PC-3 (cell line): Measurements from ENCODE around the gene DBP. TPM values are rescaled to one million over a fixed set of nuclear protein-coding genes. Genes with fewer than 3 reads are reported as not detected.

ENCODE experiments used
- ATAC-seq: fragments of 200-7000 bp; cut with Tn5 transposase; 2 replicates; pipeline ENCODE4 v1.9.1; 2020; ENCODE audit warnings: mild to moderate bottlenecking, moderate library complexity
- BruUV-seq: library from RNA; stranded (reverse); fragments of 400-500 nt; replicated peaks from 2 replicates; lab custom pipeline; 2021; lab: Mats Ljungman, UMichigan
- CTCF ChIA-PET: fragments of 300-600 bp; sonication (Branson Sonifier 250); formaldehyde crosslinking; loops from one replicate; lab custom pipeline; 2022; ENCODE audit warnings: antibody characterized with exemption; lab: Charles Lee
- POLR2A ChIA-PET: fragments of 300-600 bp; sonication (Branson Sonifier 250); formaldehyde crosslinking; loops from one replicate; lab custom pipeline; 2022; ENCODE audit warnings: antibody characterized with exemption; ENCODE audit not compliant: unreplicated experiment; lab: Charles Lee
- DNase-seq: peaks from one replicate; pipeline ENCODE4 v3.0.0-alpha.2; 2015
- H2AFZ ChIP-seq: fragments of 300-600 bp; sonication (generic); 2 replicates; pipeline ENCODE4 v1.6.0; 2016; ENCODE audit warnings: antibody characterized with exemption, low read length
- H3F3A ChIP-seq: fragments of 300-600 bp; sonication (generic); one replicate; pipeline ENCODE4 v1.6.0; 2017; ENCODE audit warnings: antibody characterized with exemption, low read length, control low read depth, mild to moderate bottlenecking; ENCODE audit not compliant: unreplicated experiment
- H3K27ac ChIP-seq: fragments of 300-600 bp; sonication (generic); 2 replicates; pipeline ENCODE4 v1.5.1; 2016; ENCODE audit warnings: mild to moderate bottlenecking, low read length
- H3K27me3 ChIP-seq: fragments of 300-600 bp; sonication (generic); 2 replicates; pipeline ENCODE4 v1.6.1; 2016; ENCODE audit warnings: low read length, mixed read lengths
- H3K36me3 ChIP-seq: fragments of 300-600 bp; sonication (generic); 2 replicates; pipeline ENCODE4 v1.6.1; 2016; ENCODE audit warnings: low read depth, mixed run types, low read length, mixed read lengths
- H3K4me1 ChIP-seq: fragments of 300-600 bp; sonication (generic); 2 replicates; pipeline ENCODE4 v1.5.1; 2016; ENCODE audit warnings: low read length; ENCODE audit not compliant: insufficient read depth
- H3K4me2 ChIP-seq: fragments of 300-600 bp; sonication (generic); 2 replicates; pipeline ENCODE4 v1.6.0; 2016; ENCODE audit warnings: low read length
- H3K4me3 ChIP-seq: fragments of 300-600 bp; sonication (generic); 2 replicates; pipeline ENCODE4 v1.5.1; 2016; ENCODE audit warnings: mild to moderate bottlenecking, low read length, mixed read lengths
- H3K79me2 ChIP-seq: fragments of 300-600 bp; sonication (generic); 2 replicates; pipeline ENCODE4 v1.6.1; 2017; ENCODE audit warnings: low read length, mixed read lengths
- H3K9ac ChIP-seq: fragments of 300-600 bp; sonication (generic); 2 replicates; pipeline ENCODE4 v1.6.0; 2016; ENCODE audit warnings: mild to moderate bottlenecking, low read length
- H3K9me2 ChIP-seq: fragments of 300-600 bp; sonication (generic); replicated peaks from 2 replicates; pipeline ENCODE4 v1.6.1; 2016; ENCODE audit warnings: mixed run types, low read length, mixed read lengths
- H3K9me3 ChIP-seq: fragments of 300-600 bp; sonication (generic); 2 replicates; pipeline ENCODE4 v1.6.1; 2016; ENCODE audit warnings: low read length, mixed read lengths
- H4K20me1 ChIP-seq: fragments of 300-600 bp; sonication (generic); 2 replicates; pipeline ENCODE4 v1.6.1; 2016; ENCODE audit warnings: low read length, mixed read lengths
- EZH2 ChIP-seq: fragments of 300-600 bp; sonication (generic); IDR thresholded peaks from one replicate; pipeline ENCODE4 v1.6.1; 2017; ENCODE audit warnings: antibody characterized with exemption, mild to moderate bottlenecking, low read length; ENCODE audit not compliant: unreplicated experiment
- EZH2phosphoT487 ChIP-seq: fragments of 300-600 bp; sonication (generic); IDR thresholded peaks from 2 replicates; pipeline ENCODE4 v1.6.1; 2018; ENCODE audit warnings: mild to moderate bottlenecking, antibody characterized with exemption, low read length, borderline replicate concordance
- intact Hi-C: fragments of 100-400 bp; cut with micrococcal nuclease; formaldehyde crosslinking; loops from 2 replicates; pipeline ENCODE4 v1.9.0; 2023
- total RNA-seq: library from RNA; depleted of rRNA; stranded (reverse); fragments of >200 nt; gene quantifications from 2 replicates; pipeline ENCODE4 v1.2.3, GENCODE V29; 2014
- TF ChIP-seq, protein P1 (sequence below): fragments of 300-600 bp; sonication (generic); conservative IDR thresholded peaks from 2 replicates; pipeline ENCODE4 v1.5.1; 2017; ENCODE audit warnings: antibody characterized with exemption, low read depth, mild to moderate bottlenecking, low read length

The DBP gene
- total RNA-seq, 1 experiment from 2014 or later = 12.2 TPM

GRCh38 chr19:48596679-48597465 lies 40.3 kb downstream of the DBP start:
- CTCF ChIA-PET = no interaction called here
- no peak for DNase-seq
- no peak for ATAC-seq

GRCh38 chr19:48596237-48596636 lies 40.9 kb downstream of the DBP start:
- H3K9me2 ChIP-seq = no peaks in the 10 kb centered on the region
- no peak overlapping the region for H2AFZ ChIP-seq
- H3K4me2 ChIP-seq = no peak overlapping the region
- DNase-seq (no peak), ATAC-seq (no peak)
- H3K79me2 ChIP-seq = no peaks in the 10 kb centered on the region
- intact Hi-C loops = no loop called here
- no peak overlapping the region for H3K9ac ChIP-seq
- no peak overlapping the region for H3K4me3 ChIP-seq
- H3K27me3 ChIP-seq = no peaks in the 10 kb centered on the region
- TF ChIP-seq EZH2 = no peak
- no peak for TF ChIP-seq EZH2phosphoT487
- TF ChIP-seq, protein P1, sequence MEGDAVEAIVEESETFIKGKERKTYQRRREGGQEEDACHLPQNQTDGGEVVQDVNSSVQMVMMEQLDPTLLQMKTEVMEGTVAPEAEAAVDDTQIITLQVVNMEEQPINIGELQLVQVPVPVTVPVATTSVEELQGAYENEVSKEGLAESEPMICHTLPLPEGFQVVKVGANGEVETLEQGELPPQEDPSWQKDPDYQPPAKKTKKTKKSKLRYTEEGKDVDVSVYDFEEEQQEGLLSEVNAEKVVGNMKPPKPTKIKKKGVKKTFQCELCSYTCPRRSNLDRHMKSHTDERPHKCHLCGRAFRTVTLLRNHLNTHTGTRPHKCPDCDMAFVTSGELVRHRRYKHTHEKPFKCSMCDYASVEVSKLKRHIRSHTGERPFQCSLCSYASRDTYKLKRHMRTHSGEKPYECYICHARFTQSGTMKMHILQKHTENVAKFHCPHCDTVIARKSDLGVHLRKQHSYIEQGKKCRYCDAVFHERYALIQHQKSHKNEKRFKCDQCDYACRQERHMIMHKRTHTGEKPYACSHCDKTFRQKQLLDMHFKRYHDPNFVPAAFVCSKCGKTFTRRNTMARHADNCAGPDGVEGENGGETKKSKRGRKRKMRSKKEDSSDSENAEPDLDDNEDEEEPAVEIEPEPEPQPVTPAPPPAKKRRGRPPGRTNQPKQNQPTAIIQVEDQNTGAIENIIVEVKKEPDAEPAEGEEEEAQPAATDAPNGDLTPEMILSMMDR = no peak
- H3K9me3 ChIP-seq = no peaks in the 10 kb centered on the region
- POLR2A ChIA-PET = no interaction called here
- no peaks in the 10 kb centered on the region for H3K36me3 ChIP-seq
- no peaks in the 10 kb centered on the region for H3F3A ChIP-seq
- H4K20me1 ChIP-seq = no peaks in the 10 kb centered on the region
- no peaks in the 10 kb centered on the region for H3K4me1 ChIP-seq
- BruUV-seq = no TSS peak
- CTCF ChIA-PET = no interaction called here
- H3K27ac ChIP-seq = no peak overlapping the region

More at GRCh38 chr19:48596679-48597465, 40.3 kb downstream of the DBP start:
- TF ChIP-seq EZH2phosphoT487 = no peak
- TF ChIP-seq, protein P1 = no peak
- TF ChIP-seq EZH2 = no peak
- Histone ChIP-seq H3K4me2 (no peak overlapping the region), H4K20me1 (no peaks in the 10 kb centered on the region), H3K9me3 (no peaks in the 10 kb centered on the region), H3K27me3 (no peaks in the 10 kb centered on the region), H3K9me2 (no peaks in the 10 kb centered on the region), H2AFZ (no peak overlapping the region), H3K4me1 (no peaks in the 10 kb centered on the region), H3K4me3 (no peak overlapping the region), H3K27ac (no peak overlapping the region), H3K9ac (no peak overlapping the region), H3F3A (no peaks in the 10 kb centered on the region), H3K36me3 (no peaks in the 10 kb centered on the region), H3K79me2 (no peaks in the 10 kb centered on the region)
- intact Hi-C loops = no loop called here
- POLR2A ChIA-PET = no interaction called here
- no TSS peak for BruUV-seq

GRCh38 chr19:48595833-48596232 lies 41.3 kb downstream of the DBP start:
- CTCF ChIA-PET = no interaction called here
- Histone ChIP-seq H3K4me2 (no peak overlapping the region), H3K9me3 (no peaks in the 10 kb centered on the region), H2AFZ (no peak overlapping the region), H3K36me3 (no peaks in the 10 kb centered on the region), H4K20me1 (no peaks in the 10 kb centered on the region), H3K4me1 (no peaks in the 10 kb centered on the region), H3F3A (no peaks in the 10 kb centered on the region), H3K79me2 (no peaks in the 10 kb centered on the region), H3K27me3 (no peaks in the 10 kb centered on the region), H3K9ac (no peak overlapping the region), H3K27ac (no peak overlapping the region), H3K9me2 (no peaks in the 10 kb centered on the region), H3K4me3 (no peak overlapping the region)
- POLR2A ChIA-PET = no interaction called here
- BruUV-seq = no TSS peak
- ATAC-seq (no peak), DNase-seq (no peak)
- TF ChIP-seq, protein P1 = no peak
- TF ChIP-seq EZH2 = no peak
- no peak for TF ChIP-seq EZH2phosphoT487
- intact Hi-C loops = no loop called here
